Ureter (tissue), 1 donor: ENCODE results near the gene AJM1. TPM values are rescaled to one million over a fixed set of nuclear protein-coding genes. Genes with fewer than 3 reads are reported as not detected.
A peak's percentile ranks its signal among the peaks of the same experiment; 100 is the strongest.
"Not testable (repeated sequence)": the region's sequence is repeated elsewhere in the genome, so short reads cannot be mapped to it uniquely, and the experiment has no call there.

ENCODE experiments used
- DNase-seq: peaks from one replicate; pipeline ENCODE4 v3.0.0-alpha.2; 2020; ENCODE audit warnings: low spot score
- total RNA-seq: library from RNA; stranded (reverse); gene quantifications from one replicate; pipeline ENCODE4 v1.2.4, GENCODE V29; 2023
- donor health status: DM: yes; HTN: yes; CAD: no.

Gene AJM1
- total RNA-seq, 1 donor from 2014 or later: 4.8 TPM

GRCh38 chr9:136869611-136870010 lies 27.3 kb downstream of the AJM1 start:
- DNase-seq: not testable (repeated sequence)

- no peak for DNase-seq
Measured at GRCh38 chr9:136875155-136875554, 32.9 kb downstream of the AJM1 start.

GRCh38 chr9:136876476-136876875 lies 34.2 kb downstream of the AJM1 start:
- DNase-seq: no peak

GRCh38 chr9:136880651-136881050 lies 38.4 kb downstream of the AJM1 start:
- no peak for DNase-seq

GRCh38 chr9:136881691-136882108 lies 39.4 kb downstream of the AJM1 start:
- DNase-seq: no peak

- DNase-seq: peak; percentile 84
Measured at GRCh38 chr9:136882109-136882946, 40.0 kb downstream of the AJM1 start.

- DNase-seq: not testable (repeated sequence)
Measured at GRCh38 chr9:136882947-136883283, 40.6 kb downstream of the AJM1 start.

GRCh38 chr9:136883670-136884069 lies 41.4 kb downstream of the AJM1 start:
- not testable (repeated sequence) for DNase-seq

GRCh38 chr9:136885950-136886578 lies 43.8 kb downstream of the AJM1 start, which contains the start of gene TRAF2:
TSS of gene TRAF2 (plus strand) at chr9:136886516. CDS start at chr9:136898741, 12,225 bp downstream.
- peak; percentile 98 for DNase-seq

GRCh38 chr9:136886610-136887597 lies 44.6 kb downstream of the AJM1 start:
- no peak for DNase-seq

GRCh38 chr9:136888454-136888853 lies 46.2 kb downstream of the AJM1 start:
- DNase-seq: no peak

GRCh38 chr9:136889858-136890257 lies 47.6 kb downstream of the AJM1 start:
- no peak for DNase-seq

- no peak for DNase-seq
Measured at GRCh38 chr9:136890661-136891060, 48.4 kb downstream of the AJM1 start.

Other genes with a start within 250 kb of the AJM1 start
- 109 TPM for gene EGFL7, start 179.6 kb upstream of the AJM1 start, total RNA-seq
- 52.2 TPM for gene AGPAT2, start 155.0 kb upstream of the AJM1 start, total RNA-seq
- 6.6 TPM for gene DIPK1B, start 129.9 kb upstream of the AJM1 start, total RNA-seq
- 40.6 TPM for gene LCN10, start 99.5 kb upstream of the AJM1 start, total RNA-seq
- gene LCN6, start 94.0 kb upstream of the AJM1 start, total RNA-seq: 62.8 TPM
- gene LCN8, start 84.2 kb upstream of the AJM1 start, total RNA-seq: not detected
- gene LCN15, start 78.0 kb upstream of the AJM1 start, total RNA-seq: not detected
- gene TMEM141, start 51.1 kb upstream of the AJM1 start, total RNA-seq: 80.8 TPM
- gene CCDC183, start 46.1 kb upstream of the AJM1 start, total RNA-seq: 0.18 TPM
- gene RABL6, start 34.5 kb upstream of the AJM1 start, total RNA-seq: 60.2 TPM
- 109 TPM for gene PHPT1, start 6.9 kb downstream of the AJM1 start, total RNA-seq
- 10.7 TPM for gene MAMDC4, start 9.9 kb downstream of the AJM1 start, total RNA-seq
- 338 TPM for gene EDF1, start 23.8 kb downstream of the AJM1 start, total RNA-seq
- 16.4 TPM for gene TRAF2, start 44.0 kb downstream of the AJM1 start, total RNA-seq
- 62.4 TPM for gene FBXW5, start 102.3 kb downstream of the AJM1 start, total RNA-seq
- gene C8G, start 102.8 kb downstream of the AJM1 start, total RNA-seq: 1.6 TPM
- 3.4 TPM for gene LCN12, start 109.8 kb downstream of the AJM1 start, total RNA-seq
- gene PTGDS, start 135.0 kb downstream of the AJM1 start, total RNA-seq: 111 TPM
- gene LCNL1, start 140.5 kb downstream of the AJM1 start, total RNA-seq: 1.7 TPM
- gene PAXX, start 149.9 kb downstream of the AJM1 start, total RNA-seq: 51.5 TPM
- gene CLIC3, start 154.1 kb downstream of the AJM1 start, total RNA-seq: 3.6 TPM
- gene ABCA2, start 185.8 kb downstream of the AJM1 start, total RNA-seq: 25.7 TPM
- not detected for gene FUT7, start 189.6 kb downstream of the AJM1 start, total RNA-seq
- 138 TPM for gene NPDC1, start 203.7 kb downstream of the AJM1 start, total RNA-seq
- gene ENTPD2, start 211.6 kb downstream of the AJM1 start, total RNA-seq: 1.3 TPM
- 1.6 TPM for gene SAPCD2, start 228.1 kb downstream of the AJM1 start, total RNA-seq
- 12.7 TPM for gene UAP1L1, start 235.0 kb downstream of the AJM1 start, total RNA-seq
- gene MAN1B1, start 244.5 kb downstream of the AJM1 start, total RNA-seq: 57.8 TPM